OCI-LY1 (cell line): Measurements from ENCODE around the gene BACE1-AS.
"Not testable (repeated sequence)": the region's sequence is repeated elsewhere in the genome, so short reads cannot be mapped to it uniquely, and the experiment has no call there.

Experiments used
- H2AFZ ChIP-seq: fragments of 200-600 bp; sonication (generic), shearing (Covaris generic); 2 replicates; pipeline ENCODE4 v1.6.0; 2014; ENCODE audit warnings: antibody characterized with exemption, mild to moderate bottlenecking, low read length
- H3F3A ChIP-seq: fragments of 200-600 bp; sonication (generic), shearing (Covaris generic); 2 replicates; pipeline ENCODE4 v1.6.0; 2014; ENCODE audit warnings: mild to moderate bottlenecking, antibody characterized with exemption, low read length, moderate library complexity; ENCODE audit not compliant: insufficient read depth
- H3K27ac ChIP-seq: fragments of 200-600 bp; sonication (generic); 2 replicates; pipeline ENCODE4 v1.5.1; 2014; ENCODE audit warnings: low read length, mixed run types, mild to moderate bottlenecking, low read depth; ENCODE audit not compliant: poor library complexity, severe bottlenecking
- H3K27me3 ChIP-seq: fragments of 200-600 bp; sonication (generic); 2 replicates; pipeline ENCODE4 v1.6.0; 2014; ENCODE audit warnings: antibody characterized with exemption, mild to moderate bottlenecking, low read length, moderate library complexity; ENCODE audit not compliant: insufficient read depth
- H3K36me3 ChIP-seq: fragments of 200-600 bp; sonication (generic); 2 replicates; pipeline ENCODE4 v1.6.1; 2014; ENCODE audit warnings: mild to moderate bottlenecking, antibody characterized with exemption, low read length, moderate library complexity, mixed read lengths; ENCODE audit not compliant: insufficient read depth
- H3K4me1 ChIP-seq: fragments of 200-600 bp; sonication (generic); 2 replicates; pipeline ENCODE4 v1.5.1; 2014; ENCODE audit warnings: mild to moderate bottlenecking, low read length, moderate library complexity; ENCODE audit not compliant: insufficient read depth, severe bottlenecking
- H3K4me2 ChIP-seq: fragments of 200-600 bp; sonication (generic), shearing (Covaris generic); 2 replicates; pipeline ENCODE4 v1.6.1; 2014; ENCODE audit warnings: low read length
- H3K4me3 ChIP-seq: fragments of 200-600 bp; sonication (generic); 2 replicates; pipeline ENCODE4 v1.5.1; 2014; ENCODE audit warnings: low read length, low read depth, mild to moderate bottlenecking, mixed read lengths; ENCODE audit not compliant: poor library complexity, severe bottlenecking
- H3K79me2 ChIP-seq: fragments of 200-600 bp; shearing (Covaris generic); 2 replicates; pipeline ENCODE4 v1.6.1; 2016; ENCODE audit warnings: mixed run types, low read length, mixed read lengths; ENCODE audit not compliant: insufficient read depth
- H3K9ac ChIP-seq: fragments of 200-600 bp; sonication (generic), shearing (Covaris generic); 2 replicates; pipeline ENCODE4 v1.6.1; 2014; ENCODE audit warnings: mild to moderate bottlenecking, low read length, mixed read lengths
- H3K9me2 ChIP-seq: fragments of 200-600 bp; sonication (generic), shearing (Covaris generic); 2 replicates; pipeline ENCODE4 v1.6.1; 2014; ENCODE audit warnings: low read depth, mild to moderate bottlenecking, low read length, mixed read lengths
- H3K9me3 ChIP-seq: fragments of 200-600 bp; shearing (Covaris generic); 2 replicates; pipeline ENCODE4 v1.6.1; 2014; ENCODE audit warnings: low read length, mixed read lengths
- H4K20me1 ChIP-seq: fragments of 200-600 bp; sonication (generic), shearing (Covaris generic); 2 replicates; pipeline ENCODE4 v1.6.0; 2016; ENCODE audit warnings: mild to moderate bottlenecking, low read length; ENCODE audit not compliant: insufficient read depth
- EZH2 ChIP-seq: fragments of 200-600 bp; sonication (generic), shearing (Covaris generic); IDR thresholded peaks from 2 replicates; pipeline ENCODE4 v1.8.0; 2017; ENCODE audit warnings: borderline replicate concordance, mixed run types, mild to moderate bottlenecking, antibody characterized with exemption, low read length, moderate library complexity, mixed read lengths
- TF ChIP-seq, protein P1 (sequence below): fragments of 200-600 bp; sonication (generic), shearing (Covaris generic); IDR thresholded peaks from 2 replicates; pipeline ENCODE4 v1.5.1; 2017; ENCODE audit warnings: mild to moderate bottlenecking, antibody characterized with exemption, low read length, moderate library complexity, mixed read lengths

Gene BACE1-AS

GRCh38 chr11:117258576-117258975 lies 32.6 kb upstream of the BACE1-AS start:
- Histone ChIP-seq H3K27ac (no peak overlapping the region), H3K4me3 (no peak overlapping the region), H3K9ac (no peak overlapping the region), H2AFZ (no peak overlapping the region), H3K4me1 (no peaks in the 10 kb centered on the region), H3K9me3 (no peaks in the 10 kb centered on the region), H4K20me1 (no peaks in the 10 kb centered on the region), H3K4me2 (no peak overlapping the region), H3K36me3 (no peaks in the 10 kb centered on the region), H3K79me2 (no peaks in the 10 kb centered on the region), H3F3A (no peaks in the 10 kb centered on the region), H3K9me2 (no peaks in the 10 kb centered on the region), H3K27me3 (no peaks in the 10 kb centered on the region)
- TF ChIP-seq EZH2: no peak
- TF ChIP-seq, protein P1, sequence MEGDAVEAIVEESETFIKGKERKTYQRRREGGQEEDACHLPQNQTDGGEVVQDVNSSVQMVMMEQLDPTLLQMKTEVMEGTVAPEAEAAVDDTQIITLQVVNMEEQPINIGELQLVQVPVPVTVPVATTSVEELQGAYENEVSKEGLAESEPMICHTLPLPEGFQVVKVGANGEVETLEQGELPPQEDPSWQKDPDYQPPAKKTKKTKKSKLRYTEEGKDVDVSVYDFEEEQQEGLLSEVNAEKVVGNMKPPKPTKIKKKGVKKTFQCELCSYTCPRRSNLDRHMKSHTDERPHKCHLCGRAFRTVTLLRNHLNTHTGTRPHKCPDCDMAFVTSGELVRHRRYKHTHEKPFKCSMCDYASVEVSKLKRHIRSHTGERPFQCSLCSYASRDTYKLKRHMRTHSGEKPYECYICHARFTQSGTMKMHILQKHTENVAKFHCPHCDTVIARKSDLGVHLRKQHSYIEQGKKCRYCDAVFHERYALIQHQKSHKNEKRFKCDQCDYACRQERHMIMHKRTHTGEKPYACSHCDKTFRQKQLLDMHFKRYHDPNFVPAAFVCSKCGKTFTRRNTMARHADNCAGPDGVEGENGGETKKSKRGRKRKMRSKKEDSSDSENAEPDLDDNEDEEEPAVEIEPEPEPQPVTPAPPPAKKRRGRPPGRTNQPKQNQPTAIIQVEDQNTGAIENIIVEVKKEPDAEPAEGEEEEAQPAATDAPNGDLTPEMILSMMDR: no peak

- H2AFZ ChIP-seq: no peak overlapping the region
- H3K79me2 ChIP-seq: no peaks in the 10 kb centered on the region
- no peaks in the 10 kb centered on the region for H3K9me2 ChIP-seq
- no peaks in the 10 kb centered on the region for H3F3A ChIP-seq
- no peak overlapping the region for H3K4me3 ChIP-seq
- no peaks in the 10 kb centered on the region for H3K9me3 ChIP-seq
- H3K4me2 ChIP-seq: no peak overlapping the region
- TF ChIP-seq, protein P1: no peak
- TF ChIP-seq EZH2: no peak
- no peak overlapping the region for H3K27ac ChIP-seq
- no peaks in the 10 kb centered on the region; the same call in 1 of the 2 replicates for H3K36me3 ChIP-seq
- no peaks in the 10 kb centered on the region for H3K4me1 ChIP-seq
- no peak overlapping the region for H3K9ac ChIP-seq
- H4K20me1 ChIP-seq: no peaks in the 10 kb centered on the region
- H3K27me3 ChIP-seq: no peaks in the 10 kb centered on the region
These were observed 31.7 kb upstream of the BACE1-AS start for GRCh38 chr11:117259417-117259816.

GRCh38 chr11:117264624-117265323 lies 26.4 kb upstream of the BACE1-AS start:
- H3K9me3 ChIP-seq, H3K79me2 ChIP-seq, H3K4me2 ChIP-seq, H3K4me1 ChIP-seq, H3K27me3 ChIP-seq, H3K9me2 ChIP-seq, H3F3A ChIP-seq, H4K20me1 ChIP-seq, H3K9ac ChIP-seq, H3K36me3 ChIP-seq, H3K4me3 ChIP-seq, H3K27ac ChIP-seq, H2AFZ ChIP-seq: not testable (repeated sequence)

DNA sequence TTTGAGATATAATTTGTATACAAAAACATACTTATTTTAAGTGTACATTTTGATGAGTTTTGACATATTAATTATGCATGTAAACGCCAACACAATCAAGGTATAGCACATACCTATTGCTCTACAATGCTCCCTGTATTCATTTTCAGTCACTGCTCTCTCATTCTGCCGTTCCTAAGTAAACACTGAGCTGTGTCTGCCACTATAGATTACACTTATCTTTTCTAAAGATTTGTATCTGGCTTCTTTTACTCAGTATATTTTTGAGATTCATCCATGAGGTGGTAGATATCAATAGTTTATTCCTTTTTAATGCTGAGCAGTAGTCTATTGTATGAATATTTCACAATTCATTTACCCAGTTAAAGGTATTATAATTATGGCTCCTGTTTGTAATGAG lies 25.4 kb upstream of the BACE1-AS start:
- Histone ChIP-seq H3K9me3 (no peaks in the 10 kb centered on the region), H4K20me1 (no peaks in the 10 kb centered on the region), H3K27me3 (no peaks in the 10 kb centered on the region), H3K4me3 (no peak overlapping the region), H3K4me2 (no peak overlapping the region), H3K9me2 (no peaks in the 10 kb centered on the region), H2AFZ (no peak overlapping the region), H3K79me2 (no peaks in the 10 kb centered on the region), H3K36me3 (peaks cover 3% of the 10 kb centered on the region; the same call in 1 of the 2 replicates), H3K9ac (no peak overlapping the region), H3K27ac (no peak overlapping the region), H3F3A (no peaks in the 10 kb centered on the region), H3K4me1 (no peaks in the 10 kb centered on the region)
- TF ChIP-seq EZH2: no peak
- TF ChIP-seq, protein P1: no peak
